Measurements from ENCODE around the gene SLC16A5.

SLC16A5 gene

GRCh38 chr17:75086496-75087181 is 1.1 kb upstream of the SLC16A5 start:
- no peak for DNase-seq (ENCODE audit: low read depth)

GRCh38 chr17:75087182-75087557 is 584 bp upstream of the SLC16A5 start:
- no peak for DNase-seq (ENCODE audit: low read depth)

- no peak for DNase-seq (ENCODE audit: low read depth)
Observed at GRCh38 chr17:75088465-75089417, 987 bp downstream of the SLC16A5 start.

- DNase-seq (ENCODE audit: low read depth) = no peak
Observed at GRCh38 chr17:75090871-75091854, 3.4 kb downstream of the SLC16A5 start.

GRCh38 chr17:75091855-75092327 is 4.1 kb downstream of the SLC16A5 start:
- no peak for DNase-seq (ENCODE audit: low read depth)

GRCh38 chr17:75093548-75094158 is 5.9 kb downstream of the SLC16A5 start:
- no peak for DNase-seq (ENCODE audit: low read depth)

- DNase-seq (ENCODE audit: low read depth) = no peak
Observed at GRCh38 chr17:75094871-75095399, 7.2 kb downstream of the SLC16A5 start.

- no peak for DNase-seq (ENCODE audit: low read depth)
Observed at GRCh38 chr17:75096082-75096625, 8.4 kb downstream of the SLC16A5 start.

GRCh38 chr17:75097865-75098264 is 10.1 kb downstream of the SLC16A5 start:
- no peak for DNase-seq (ENCODE audit: low read depth)

- DNase-seq (ENCODE audit: low read depth) = no peak
Observed at GRCh38 chr17:75098861-75099260, 11.1 kb downstream of the SLC16A5 start.

GRCh38 chr17:75099881-75100595 is 12.3 kb downstream of the SLC16A5 start:
- DNase-seq (ENCODE audit: low read depth) = no peak

- no peak for DNase-seq (ENCODE audit: low read depth)
Observed at GRCh38 chr17:75102385-75102821, 14.6 kb downstream of the SLC16A5 start.

- DNase-seq (ENCODE audit: low read depth) = no peak
Observed at GRCh38 chr17:75103601-75104554, 16.1 kb downstream of the SLC16A5 start.

- DNase-seq (ENCODE audit: low read depth) = no peak
Observed at GRCh38 chr17:75105126-75106080, 17.6 kb downstream of the SLC16A5 start.

- no peak for DNase-seq (ENCODE audit: low read depth)
Observed at GRCh38 chr17:75108193-75108592, 20.4 kb downstream of the SLC16A5 start.

GRCh38 chr17:75109046-75109406 is 21.3 kb downstream of the SLC16A5 start:
- DNase-seq (ENCODE audit: low read depth) = no peak

GRCh38 chr17:75109407-75110233 is 21.9 kb downstream of the SLC16A5 start, which contains the start of gene ARMC7:
TSS of gene ARMC7 (plus strand) at chr17:75109969. CDS start at chr17:75110289, 320 bp downstream.
- DNase-seq (ENCODE audit: low read depth) = peak; percentile 89

Data from stimulated activated CD8-positive, alpha-beta memory T cell treated with anti-CD3 and anti-CD28 coated beads, Interleukin-4, amount 100 ng/mL, for 24 hours (primary cell).